AG04450 (cell line): ENCODE results near the gene TMPRSS11D. TPM values are rescaled to one million over a fixed set of nuclear protein-coding genes. Genes with fewer than 3 reads are reported as not detected.

Source experiments
- CTCF ChIA-PET: fragments of 300-600, 350-600 bp; formaldehyde crosslinking; extraction: SDS; loops from one replicate; lab custom pipeline; 2022; ENCODE audit warnings: antibody characterized with exemption, inconsistent platforms; lab: Charles Lee
- POLR2A ChIA-PET: fragments of 350-600 bp; formaldehyde crosslinking; extraction: SDS; loops from one replicate; lab custom pipeline; 2021; ENCODE audit warnings: antibody characterized with exemption, inconsistent platforms; lab: Yijun Ruan, JAX
- DNase-seq: peaks from one replicate; pipeline ENCODE4 v3.0.0-alpha.2; 2011; ENCODE audit warnings: low read depth, low spot score
- H3K27ac ChIP-seq: one replicate; pipeline ENCODE4 v1.5.1; 2012; ENCODE audit warnings: low read depth, low read length, control low read depth
- H3K27me3 ChIP-seq: one replicate; pipeline ENCODE4 v1.6.0; 2012; ENCODE audit warnings: low read length; ENCODE audit not compliant: control insufficient read depth, insufficient read depth
- H3K4me3 ChIP-seq: 2 replicates; pipeline ENCODE4 v1.5.1; 2011; ENCODE audit warnings: mild to moderate bottlenecking, low read depth, low read length, control low read depth
- H3K9me3 ChIP-seq: 2 replicates; pipeline ENCODE4 v1.5.1; 2012; ENCODE audit warnings: low read length; ENCODE audit not compliant: control insufficient read depth, insufficient read depth
- CTCF ChIP-seq: IDR thresholded peaks from 2 replicates; pipeline ENCODE4 v1.5.1; 2011; ENCODE audit warnings: low read depth, low read length, control low read depth, inconsistent platforms
- polyA plus RNA-seq: library from polyadenylated mRNA; depleted of rRNA; stranded (reverse); fragments of >200 nt; gene quantifications from 2 replicates; pipeline ENCODE4 v1.2.3, GENCODE V29; 2011

Gene TMPRSS11D
- polyA plus RNA-seq, 1 experiment, result not detected

GRCh38 chr4:67884701-67885100, 899 bp upstream of the TMPRSS11D start:
- DNase-seq, result no peak
- H3K27ac ChIP-seq, result no peak overlapping the region
- POLR2A ChIA-PET, result no interaction called here

GRCh38 chr4:67883458-67883857, 344 bp downstream of the TMPRSS11D start:
- CTCF ChIA-PET, result interaction anchor here (0.6 to 7.8 kb wide), 3 partner anchors 13 to 137 kb away, joined by 4 to 62 read pairs (median 9); no protein-coding TSS in a partner anchor
- no peaks in the 10 kb centered on the region for H3K9me3 ChIP-seq
- POLR2A ChIA-PET, result no interaction called here

More at GRCh38 chr4:67884701-67885100, 899 bp upstream of the TMPRSS11D start:
- Histone ChIP-seq H3K27me3 (no peaks in the 10 kb centered on the region), H3K4me3 (no peak overlapping the region), H3K9me3 (no peaks in the 10 kb centered on the region)
- TF ChIP-seq CTCF, result no peak
- CTCF ChIA-PET, result interaction anchor here (3.2 to 7.8 kb wide), 2 partner anchors 26 to 138 kb away, joined by 9 to 62 read pairs; no protein-coding TSS in a partner anchor

DNA sequence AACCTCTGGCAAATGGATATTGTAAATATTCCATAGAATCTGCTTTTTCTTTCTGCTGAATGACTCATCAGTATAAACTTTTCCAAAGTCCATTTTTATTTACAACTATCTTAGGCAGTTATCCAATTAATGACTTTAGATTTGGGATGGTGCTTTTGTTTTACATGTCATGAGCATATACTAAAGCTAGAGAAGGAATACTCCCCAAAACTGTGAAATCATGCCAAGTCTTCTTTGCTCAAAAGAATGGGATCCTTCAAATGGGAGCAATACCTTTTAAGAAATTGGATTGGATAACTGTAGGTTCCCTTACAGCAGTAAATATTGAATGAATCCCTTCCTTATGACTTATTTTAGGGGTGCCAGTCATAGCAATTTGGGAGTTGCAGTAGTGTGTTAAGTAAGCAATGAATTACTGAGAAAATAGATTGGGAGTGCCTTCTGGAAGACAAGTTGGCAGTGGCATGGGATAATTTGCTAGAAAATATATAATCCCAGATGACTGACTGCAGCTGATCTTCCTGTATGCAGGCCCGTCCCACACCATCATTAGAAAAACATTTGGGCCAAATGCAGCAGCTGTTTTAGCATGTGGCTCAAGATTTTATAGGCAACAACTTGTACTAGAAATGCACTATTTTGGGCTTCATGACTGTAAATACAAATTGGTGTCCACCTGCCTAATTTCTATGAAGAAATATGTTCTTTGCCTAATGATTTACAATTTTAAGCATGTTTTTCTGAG, 2.8 kb downstream of the TMPRSS11D start:
- no peak for DNase-seq
- ChIA-PET POLR2A (no interaction called here), CTCF (interaction anchor here (7.8 kb wide), 1 partner anchor 30 kb away, joined by 62 read pairs; no protein-coding TSS in a partner anchor)
- no peak overlapping the region for H3K27ac ChIP-seq
- H3K27me3 ChIP-seq, result no peaks in the 10 kb centered on the region
- no peak overlapping the region for H3K4me3 ChIP-seq
- no peaks in the 10 kb centered on the region for H3K9me3 ChIP-seq
- no peak for TF ChIP-seq CTCF

More at GRCh38 chr4:67883458-67883857, 344 bp downstream of the TMPRSS11D start:
- H3K27me3 ChIP-seq, result no peaks in the 10 kb centered on the region
- no peak for DNase-seq
- no peak overlapping the region for H3K4me3 ChIP-seq
- no peak for TF ChIP-seq CTCF
- no peak overlapping the region for H3K27ac ChIP-seq

DNA sequence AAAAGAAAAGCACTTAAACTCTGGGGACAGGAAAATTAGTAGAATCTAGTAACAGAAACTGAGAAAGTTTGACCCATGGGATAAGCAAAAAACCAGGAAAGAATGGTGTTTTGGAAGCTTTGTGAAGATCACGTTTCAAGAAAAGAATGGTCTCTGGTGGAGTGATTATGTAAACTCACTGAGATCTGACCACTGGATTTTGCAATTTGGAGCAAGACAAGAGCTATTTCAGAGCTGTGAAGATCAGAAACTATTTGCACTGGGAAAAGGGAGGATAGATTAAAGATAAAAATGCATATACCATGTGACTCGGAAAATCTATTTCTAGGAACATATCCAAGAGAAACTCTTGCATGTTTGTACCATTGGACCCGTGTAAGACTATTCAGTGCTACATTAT, 4.3 kb downstream of the TMPRSS11D start:
- no peaks in the 10 kb centered on the region for H3K27me3 ChIP-seq
- no peak for TF ChIP-seq CTCF
- H3K9me3 ChIP-seq, result no peaks in the 10 kb centered on the region
- CTCF ChIA-PET, result interaction anchor here (0.8 to 7.8 kb wide), 4 partner anchors 11 to 180 kb away, joined by 3 to 62 read pairs (median 4); no protein-coding TSS in a partner anchor
- no peak for DNase-seq
- H3K27ac ChIP-seq, result no peak overlapping the region
- POLR2A ChIA-PET, result interaction anchor here (0.6 to 0.7 kb wide), 2 partner anchors 29 to 45 kb away, joined by 4 to 10 read pairs; no protein-coding TSS in a partner anchor
- no peak overlapping the region for H3K4me3 ChIP-seq

DNA sequence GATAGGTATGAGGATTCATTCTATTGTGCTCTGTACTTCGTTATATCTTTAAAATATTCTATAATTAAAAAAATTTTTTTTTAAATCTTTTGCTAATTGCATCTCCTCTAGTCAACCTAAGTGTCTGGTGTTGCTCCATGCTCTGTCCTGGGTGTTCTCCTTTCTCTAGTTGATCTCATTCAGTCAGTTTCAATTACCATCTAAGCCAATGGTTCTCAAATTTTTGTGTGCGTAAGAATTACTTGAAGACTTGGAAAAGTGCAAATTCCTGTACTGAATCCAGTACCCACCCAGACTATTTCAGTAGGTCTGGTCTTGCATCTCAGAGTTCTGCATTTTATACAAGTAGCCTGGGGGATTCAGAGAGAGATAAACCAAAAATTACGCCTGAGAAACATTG, 6.7 kb downstream of the TMPRSS11D start:
- POLR2A ChIA-PET, result no interaction called here
- Histone ChIP-seq H3K9me3 (no peaks in the 10 kb centered on the region), H3K27me3 (no peaks in the 10 kb centered on the region), H3K4me3 (no peak overlapping the region), H3K27ac (no peak overlapping the region)
- no peak for DNase-seq
- no peak for TF ChIP-seq CTCF
- CTCF ChIA-PET, result interaction anchor here (1.0 kb wide), 1 partner anchor 33 kb away, joined by 3 read pairs; no protein-coding TSS in a partner anchor
